DMS79 (cell line): ENCODE results near the gene ADRA2A.

Experiments used
- DNase-seq: peaks from one replicate; lab custom pipeline; 2025; lab: John Stamatoyannopoulos, UW

ADRA2A gene

GRCh38 chr10:111083222-111084095, 6.6 kb downstream of the ADRA2A start:
- DNase-seq, result no peak

- no peak for DNase-seq
Measured at GRCh38 chr10:111084366-111085255, 7.8 kb downstream of the ADRA2A start.

GRCh38 chr10:111085690-111086353, 9.0 kb downstream of the ADRA2A start:
- DNase-seq, result no peak

- DNase-seq, result no peak
Measured at GRCh38 chr10:111086574-111086973, 9.7 kb downstream of the ADRA2A start.

- no peak for DNase-seq
Measured at GRCh38 chr10:111087331-111087756, 10.5 kb downstream of the ADRA2A start.

- no peak for DNase-seq
Measured at GRCh38 chr10:111087968-111088505, 11.2 kb downstream of the ADRA2A start.

- no peak for DNase-seq
Measured at GRCh38 chr10:111089293-111089692, 12.5 kb downstream of the ADRA2A start.

- no peak for DNase-seq
Measured at GRCh38 chr10:111091833-111092232, 15.0 kb downstream of the ADRA2A start.

GRCh38 chr10:111093741-111094380, 17.0 kb downstream of the ADRA2A start:
- DNase-seq, result no peak

GRCh38 chr10:111098679-111099437, 22.0 kb downstream of the ADRA2A start:
- no peak for DNase-seq

- no peak for DNase-seq
Measured at GRCh38 chr10:111100198-111100597, 23.4 kb downstream of the ADRA2A start.

GRCh38 chr10:111101796-111102195, 25.0 kb downstream of the ADRA2A start:
- DNase-seq, result no peak

- DNase-seq, result no peak
Measured at GRCh38 chr10:111102359-111102837, 25.6 kb downstream of the ADRA2A start.

- DNase-seq, result no peak
Measured at GRCh38 chr10:111103196-111103840, 26.5 kb downstream of the ADRA2A start.

GRCh38 chr10:111104811-111105210, 28.0 kb downstream of the ADRA2A start:
- no peak for DNase-seq

GRCh38 chr10:111106081-111106480, 29.3 kb downstream of the ADRA2A start:
- DNase-seq, result no peak

- DNase-seq, result no peak
Measured at GRCh38 chr10:111107023-111107422, 30.2 kb downstream of the ADRA2A start.

GRCh38 chr10:111107846-111108245, 31.0 kb downstream of the ADRA2A start:
- no peak for DNase-seq

GRCh38 chr10:111108441-111108840, 31.6 kb downstream of the ADRA2A start:
- no peak for DNase-seq
